H1 (cell line): ENCODE data around the gene TGIF1. TPM values are rescaled to one million over a fixed set of nuclear protein-coding genes. Genes with fewer than 3 reads are reported as not detected.
A peak's percentile ranks its signal among the peaks of the same experiment; 100 is the strongest.

Experiments used
- CTCF ChIA-PET: fragments of 300-600 bp; sonication (Branson Sonifier 250); formaldehyde crosslinking; loops from one replicate; lab custom pipeline; 2021; ENCODE audit not compliant: partially characterized antibody; lab: Charles Lee
- POLR2A ChIA-PET: fragments of 300-600 bp; sonication (Branson Sonifier 250); formaldehyde crosslinking; loops from one replicate; lab custom pipeline; 2021; ENCODE audit warnings: inconsistent platforms; ENCODE audit not compliant: partially characterized antibody; lab: Charles Lee
- DNase-seq, 2 experiments: peaks; one replicate each; pipeline versions ENCODE4 v3.0.0 to v3.0.0-alpha.2; 2010 to 2022; ENCODE audit warnings: low spot score in 2 of 2, low read depth in 1 of 2, mixed read lengths in 1 of 2
- FAIRE-seq: peaks from 2 replicates; lab custom pipeline; 2011; peaks lifted over from hg19 to GRCh38; lab: Jason Lieb, UNC
- H2AFZ ChIP-seq: 2 replicates; pipeline ENCODE4 v1.8.1; 2012; ENCODE audit warnings: low read length, inconsistent platforms
- H2AK5ac ChIP-seq: 2 replicates; pipeline ENCODE4 v1.6.1; 2013; ENCODE audit warnings: low read depth, low read length
- H2BK120ac ChIP-seq: replicated peaks from 2 replicates; pipeline ENCODE3; 2013; ENCODE audit warnings: low read depth, low read length, inconsistent platforms
- H2BK12ac ChIP-seq: 2 replicates; pipeline ENCODE4 v1.6.1; 2013; ENCODE audit warnings: low read depth, low read length
- H2BK15ac ChIP-seq: 2 replicates; pipeline ENCODE4 v1.6.1; 2013; ENCODE audit warnings: low read length
- H2BK20ac ChIP-seq: 2 replicates; pipeline ENCODE4 v1.6.1; 2013; ENCODE audit warnings: low read length
- H2BK5ac ChIP-seq: 2 replicates; pipeline ENCODE4 v1.6.1; 2013; ENCODE audit warnings: low read depth, low read length
- H3K14ac ChIP-seq: 2 replicates; pipeline ENCODE4 v1.6.1; 2013; ENCODE audit warnings: inconsistent platforms; ENCODE audit not compliant: insufficient read length
- H3K18ac ChIP-seq: 2 replicates; pipeline ENCODE4 v1.6.1; 2013; ENCODE audit warnings: low read length; ENCODE audit errors: extremely low read depth
- H3K23ac ChIP-seq: 2 replicates; pipeline ENCODE4 v1.6.1; 2013; ENCODE audit warnings: inconsistent platforms; ENCODE audit not compliant: insufficient read length
- H3K23me2 ChIP-seq: 2 replicates; pipeline ENCODE4 v1.6.1; 2013; ENCODE audit warnings: low read depth, low read length
- H3K27ac ChIP-seq: 2 replicates; pipeline ENCODE4 v1.6.1; 2011; ENCODE audit warnings: low read depth, low read length, inconsistent platforms
- H3K27me3 ChIP-seq, 4 experiments: replicated peaks in 1 of 4; 1 replicate in 1 of 4; 2 replicates in 3 of 4; pipeline versions ENCODE4 v1.6.1 to v1.8.1; 2011 to 2013; ENCODE audit warnings: low read length in 3 of 4, mild to moderate bottlenecking in 3 of 4, inconsistent platforms in 2 of 4, mixed read lengths in 2 of 4, moderate library complexity in 1 of 4; ENCODE audit not compliant: control insufficient read depth in 3 of 4, insufficient read depth in 3 of 4; ENCODE audit errors: extremely low read depth in 1 of 4
- H3K36me3 ChIP-seq, 4 experiments: 2 replicates each; pipeline versions ENCODE4 v1.6.1 to v1.8.1; 2011 to 2013; ENCODE audit warnings: mild to moderate bottlenecking in 4 of 4, low read length in 3 of 4, moderate library complexity in 2 of 4, control low read depth in 1 of 4, inconsistent platforms in 1 of 4; ENCODE audit not compliant: insufficient read depth in 4 of 4, control insufficient read depth in 2 of 4
- H3K4ac ChIP-seq: replicated peaks from 2 replicates; pipeline ENCODE3; 2013; ENCODE audit warnings: low read length, low read depth, mixed read lengths, inconsistent platforms; ENCODE audit not compliant: insufficient read length
- H3K4me1 ChIP-seq, 4 experiments: replicated peaks in 1 of 4; 1 replicate in 1 of 4; 2 replicates in 3 of 4; pipeline versions ENCODE4 v1.6.1 to v1.8.1; 2011 to 2013; ENCODE audit warnings: low read length in 3 of 4, inconsistent platforms in 2 of 4, mixed read lengths in 1 of 4; ENCODE audit not compliant: insufficient read depth in 4 of 4, control insufficient read depth in 3 of 4
- H3K4me2 ChIP-seq, 2 experiments: 2 replicates each; pipeline versions ENCODE4 v1.6.1 to v1.8.1; 2011 to 2013; ENCODE audit warnings: low read depth in 2 of 2, low read length in 2 of 2, control low read depth in 1 of 2, inconsistent platforms in 1 of 2, mild to moderate bottlenecking in 1 of 2; ENCODE audit not compliant: insufficient read depth in 1 of 2
- H3K4me3 ChIP-seq, 4 experiments: fragments of 200-600, 300-600 bp in 1 of 4; sonication (generic), shearing (Covaris generic), sonication (Bioruptor Twin) in 1 of 4; 2 replicates each; pipeline versions ENCODE4 v1.5.1 to v1.8.1; 2011 to 2016; ENCODE audit warnings: low read length in 4 of 4, low read depth in 3 of 4, control low read depth in 2 of 4, inconsistent platforms in 2 of 4, mild to moderate bottlenecking in 2 of 4, mixed read lengths in 1 of 4, moderate library complexity in 1 of 4; ENCODE audit not compliant: insufficient read depth in 2 of 4; ENCODE audit errors: extremely low read depth in 1 of 4
- H3K56ac ChIP-seq: replicated peaks from 2 replicates; pipeline ENCODE3; 2013; ENCODE audit warnings: low read depth, mild to moderate bottlenecking, mixed read lengths, low read length, inconsistent platforms; ENCODE audit not compliant: insufficient read length
- H3K79me1 ChIP-seq: 2 replicates; pipeline ENCODE4 v1.6.1; 2013; ENCODE audit warnings: low read depth, low read length, control low read depth
- H3K79me2 ChIP-seq, 2 experiments: 2 replicates each; pipeline versions ENCODE4 v1.6.1 to v1.8.1; 2012 to 2013; ENCODE audit warnings: low read length in 2 of 2, mild to moderate bottlenecking in 2 of 2, inconsistent platforms in 1 of 2; ENCODE audit not compliant: insufficient read depth in 2 of 2, control insufficient read depth in 1 of 2
- H3K9ac ChIP-seq, 4 experiments: replicated peaks in 1 of 4; 1 replicate in 1 of 4; 2 replicates in 3 of 4; pipeline versions ENCODE4 v1.6.1 to v1.8.1; 2011 to 2013; ENCODE audit warnings: low read depth in 3 of 4, low read length in 3 of 4, control low read depth in 2 of 4, mild to moderate bottlenecking in 2 of 4, moderate library complexity in 2 of 4, inconsistent platforms in 1 of 4; ENCODE audit errors: extremely low read depth in 1 of 4
- H3K9me3 ChIP-seq, 2 experiments: 2 replicates each; pipeline versions ENCODE4 v1.6.1 to v1.8.1; 2012 to 2013; ENCODE audit warnings: mild to moderate bottlenecking in 2 of 2, moderate library complexity in 2 of 2, control low read depth in 1 of 2, inconsistent platforms in 1 of 2, low read depth in 1 of 2, low read length in 1 of 2, mixed read lengths in 1 of 2; ENCODE audit not compliant: insufficient read depth in 2 of 2
- H4K20me1 ChIP-seq, 2 experiments: replicated peaks in 1 of 2; 2 replicates each; pipeline versions ENCODE3 to v1.8.1; 2011 to 2013; ENCODE audit warnings: inconsistent platforms in 2 of 2, low read length in 2 of 2, mild to moderate bottlenecking in 1 of 2; ENCODE audit not compliant: insufficient read depth in 2 of 2, control insufficient read depth in 1 of 2
- H4K5ac ChIP-seq: 2 replicates; pipeline ENCODE4 v1.6.1; 2013; ENCODE audit warnings: low read length, low read depth, mixed read lengths, inconsistent platforms; ENCODE audit not compliant: insufficient read length
- H4K8ac ChIP-seq: 2 replicates; pipeline ENCODE4 v1.8.0; 2013; ENCODE audit warnings: mild to moderate bottlenecking, moderate library complexity, low read length, inconsistent platforms; ENCODE audit not compliant: insufficient read depth; ENCODE audit errors: extremely low read depth
- H4K91ac ChIP-seq: replicated peaks from 2 replicates; pipeline ENCODE3; 2013; ENCODE audit warnings: low read length, mixed read lengths, inconsistent platforms; ENCODE audit not compliant: insufficient read length
- BACH1 ChIP-seq: IDR thresholded peaks from 2 replicates; pipeline ENCODE4 v1.6.1; 2012; ENCODE audit warnings: low read length, improper control_type of control experiment
- BCL11A ChIP-seq, 2 experiments: IDR thresholded peaks; one replicate each; pipeline ENCODE4 v1.6.1; 2011; ENCODE audit warnings: low read depth in 2 of 2, low read length in 2 of 2, mild to moderate bottlenecking in 2 of 2
- CEBPB ChIP-seq: IDR thresholded peaks from 2 replicates; pipeline ENCODE4 v1.6.1; 2012; ENCODE audit warnings: low read depth, low read length
- CTBP2 ChIP-seq: IDR thresholded peaks from 2 replicates; pipeline ENCODE4 v1.7.0; 2011; ENCODE audit warnings: borderline replicate concordance, mild to moderate bottlenecking, moderate library complexity, mixed read lengths, low read length; ENCODE audit not compliant: insufficient read depth, insufficient read length
- EGR1 ChIP-seq: IDR thresholded peaks from 2 replicates; pipeline ENCODE4 v1.6.1; 2011; ENCODE audit warnings: low read depth, low read length, borderline replicate concordance
- HDAC2 ChIP-seq, 2 experiments: fragments of 300-600 bp in 1 of 2; sonication (generic) in 1 of 2; IDR thresholded peaks; 2 replicates each; pipeline ENCODE4 v1.6.1; 2011 to 2012; ENCODE audit warnings: low read depth in 2 of 2, low read length in 2 of 2, mild to moderate bottlenecking in 2 of 2, moderate library complexity in 2 of 2, borderline replicate concordance in 1 of 2, inconsistent platforms in 1 of 2
- JUN ChIP-seq: IDR thresholded peaks from 2 replicates; pipeline ENCODE4 v1.6.1; 2011; ENCODE audit warnings: low read depth, mild to moderate bottlenecking, improper control_type of control experiment, low read length
- NANOG ChIP-seq: IDR thresholded peaks from 2 replicates; pipeline ENCODE4 v1.6.1; 2011; ENCODE audit warnings: low read length, low read depth, mild to moderate bottlenecking, inconsistent platforms; ENCODE audit not compliant: insufficient read depth, poor library complexity, severe bottlenecking
- SP1 ChIP-seq: IDR thresholded peaks from 2 replicates; pipeline ENCODE4 v1.6.1; 2011; ENCODE audit warnings: low read depth, low read length
- WGBS, 2 experiments: shearing (Covaris generic) in 1 of 2; methylation state at CpG; one replicate each; pipeline versions ENCODE4 v1.1.6 to v1.1.7; 2013 to 2015; ENCODE audit warnings: low lambda C conversion rate in 2 of 2, mixed read lengths in 2 of 2, inconsistent platforms in 1 of 2, low coverage in 1 of 2, missing lambda C conversion rate in 1 of 2; ENCODE audit not compliant: insufficient replicate concordance in 2 of 2, insufficient coverage in 1 of 2, insufficient read length in 1 of 2; ENCODE audit errors: extremely low coverage in 1 of 2, missing lambda C conversion rate in 1 of 2; 5-methylcytosine and 5-hydroxymethylcytosine counted together
- polyA plus RNA-seq, 7 experiments: library from polyadenylated mRNA; depleted of rRNA in 3 of 7; stranded (reverse) in 5 of 7; unstranded in 2 of 7; fragments of >200 nt in 5 of 7; fragments of 200-250 nt in 2 of 7; gene quantifications; 1 replicate in 5 of 7; 2 replicates in 1 of 7; 4 replicates in 1 of 7; pipeline versions ENCODE4 v1.2.1 to v1.2.3, GENCODE V29; 2011 to 2013; ENCODE audit warnings: missing spikeins in 2 of 7, mixed read lengths in 2 of 7
- total RNA-seq: library from RNA; stranded (reverse); fragmentation: NEBNext Ultra II Directional; extraction: Animal tissue kit (Norgen Biotek cat#: 25700); gene quantifications from 2 replicates; pipeline ENCODE4 v1.2.1, GENCODE V29; 2021

Gene TGIF1
- total and polyA plus RNA-seq, 2 of the 8 experiments (the other 6 are each of a cell fraction or from before 2014, with no cell fraction given), result 256 to 262 TPM

DNA sequence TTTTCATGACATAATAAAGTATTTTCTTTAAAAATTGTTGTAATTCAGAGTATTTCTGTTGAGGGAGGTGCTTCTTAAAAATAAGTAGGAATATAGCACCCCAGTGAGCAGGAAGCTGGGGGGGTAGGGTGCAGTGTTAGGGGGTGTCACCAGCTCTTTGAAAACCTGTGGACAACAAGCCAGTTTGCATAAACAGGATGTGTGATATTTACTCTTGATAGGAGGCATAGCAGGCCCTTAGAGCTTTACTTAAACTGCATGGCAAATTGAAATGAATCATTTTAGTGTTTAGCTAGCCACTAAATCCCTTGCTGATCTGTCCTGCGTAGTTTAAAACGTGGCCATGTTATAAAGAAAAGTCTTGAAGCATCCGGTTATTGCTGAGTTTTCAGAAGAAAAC lies 8.4 kb downstream of the TGIF1 start:
- H3K79me2 ChIP-seq, result peaks cover 6 to 63% of the 10 kb centered on the region in 2 experiments
- H3K4me3 ChIP-seq, result peak overlapping the region in 1 of 4 experiments; percentile 22; a peak in 1 of 8 replicates
- H3K4me1 ChIP-seq, result peaks cover 11 to 26% (median 24%) of the 10 kb centered on the region in 4 experiments; a peak in 6 of 7 replicates
- H2BK12ac ChIP-seq, result no peak overlapping the region
- no peak overlapping the region for H2BK15ac ChIP-seq
- 85% methylated on average over 3 of the region's 3 CpGs; no CpG with 5 or more reads in 1 of the 2 experiments for WGBS, 2 experiments
- H4K91ac ChIP-seq, result no peak overlapping the region
- FAIRE-seq, result no peak
- CTCF ChIA-PET, result interaction anchor here (0.8 to 6.7 kb wide), 11 partner anchors 9 to 208 kb away, joined by 3 to 56 read pairs (median 6); no protein-coding TSS in a partner anchor
- H3K23ac ChIP-seq, result no peak overlapping the region
- H3K27ac ChIP-seq, result 0 out of 2 replicates have a peak overlapping the region, but pooled peaks have one; percentile 9
- no peak overlapping the region for H3K9ac ChIP-seq
- H2AFZ ChIP-seq, result no peak overlapping the region
- H2BK20ac ChIP-seq, result no peak overlapping the region
- no peaks in the 10 kb centered on the region for H3K27me3 ChIP-seq
- H2AK5ac ChIP-seq, result no peak overlapping the region
- TF ChIP-seq CTBP2 (no peak), CEBPB (no peak), EGR1 (no peak), NANOG (no peak), SP1 (no peak), HDAC2 (IDR thresholded peaks at IDR 0.05; ENCODE audit: borderline replicate concordance in 1 of 2, low read depth in 2 of 2, low read length in 2 of 2) (no peak), BACH1 (no peak), JUN (no peak), BCL11A (IDR thresholded peaks at IDR 0.05; ENCODE audit: low read depth in 2 of 2, low read length in 2 of 2) (no peak)
- no peaks in the 10 kb centered on the region for H3K9me3 ChIP-seq
- no peak overlapping the region for H3K18ac ChIP-seq
- no peak overlapping the region for H3K14ac ChIP-seq
- peaks cover 0 to 8% of the 10 kb centered on the region in 2 experiments for H4K20me1 ChIP-seq
- no peak for DNase-seq
- peak overlapping the region in 1 of 2 experiments; percentile 3; a peak in 1 of 4 replicates for H3K4me2 ChIP-seq
- POLR2A ChIA-PET, result interaction anchor here (0.7 to 8.2 kb wide), 10 partner anchors 9 to 208 kb away, joined by 3 to 58 read pairs (median 5); no protein-coding TSS in a partner anchor
- 0 out of 2 replicates have a peak, but pooled peaks cover 4% of the 10 kb centered on the region for H3K23me2 ChIP-seq
- H3K36me3 ChIP-seq, result peaks cover 12 to 54% (median 36%) of the 10 kb centered on the region in 4 experiments
- no peak overlapping the region for H3K56ac ChIP-seq
- H2BK5ac ChIP-seq, result no peak overlapping the region
- H3K4ac ChIP-seq, result no peak overlapping the region
- no peak overlapping the region for H2BK120ac ChIP-seq
- no peaks in the 10 kb centered on the region; the same call in 1 of the 2 replicates for H3K79me1 ChIP-seq
- no peak overlapping the region for H4K8ac ChIP-seq
- peak overlapping the region; percentile 44 for H4K5ac ChIP-seq
